Loucy (cell line): Measurements from ENCODE around the gene POLR3F.

Experiments
- CTCF ChIP-seq: fragments of 200-600 bp; sonication (generic); conservative IDR thresholded peaks from 2 replicates; pipeline ENCODE4 v1.5.1; 2014; ENCODE audit warnings: mild to moderate bottlenecking, antibody characterized with exemption, low read length
- EZH2phosphoT487 ChIP-seq: fragments of 200-600 bp; IDR thresholded peaks from 2 replicates; pipeline ENCODE4 v1.6.1; 2018; ENCODE audit warnings: antibody characterized with exemption, mild to moderate bottlenecking, moderate library complexity, borderline replicate concordance

GRCh38 chr20:18421608-18422007 lies 45.6 kb upstream of the POLR3F start:
- TF ChIP-seq CTCF (no peak), EZH2phosphoT487 (no peak)
